ENCODE results near the gene PCDHA3.
"Not testable (repeated sequence)": the region's sequence is repeated elsewhere in the genome, so short reads cannot be mapped to it uniquely, and the experiment has no call there.

Gene PCDHA3

GRCh38 chr5:140800816-140801493 lies at the start of gene PCDHA3:
Gene PCDHA3 (plus strand): TSS chr5:140801057.
- no peak for DNase-seq

GRCh38 chr5:140753561-140753960 lies 47.3 kb upstream of the PCDHA3 start:
- no peak for DNase-seq

GRCh38 chr5:140764177-140764973 lies 36.5 kb upstream of the PCDHA3 start:
- DNase-seq = no peak

- no peak for DNase-seq
These were observed 33.4 kb upstream of the PCDHA3 start for GRCh38 chr5:140767444-140767843.

GRCh38 chr5:140780512-140780911 lies 20.3 kb upstream of the PCDHA3 start:
- no peak for DNase-seq

- no peak for DNase-seq
These were observed 14.8 kb upstream of the PCDHA3 start, which contains the start of gene PCDHA1 for GRCh38 chr5:140785905-140786686. Gene PCDHA1 (plus strand): TSS chr5:140786140.

GRCh38 chr5:140787422-140787821 lies 13.4 kb upstream of the PCDHA3 start:
- not testable (repeated sequence) for DNase-seq

- not testable (repeated sequence) for DNase-seq
These were observed 12.9 kb upstream of the PCDHA3 start for GRCh38 chr5:140787849-140788504.

- DNase-seq = no peak
These were observed 9.8 kb upstream of the PCDHA3 start for GRCh38 chr5:140791089-140791488.

- no peak for DNase-seq
These were observed 6.1 kb upstream of the PCDHA3 start, which contains the start of gene PCDHA2 for GRCh38 chr5:140794595-140795258. Gene PCDHA2 (plus strand): TSS chr5:140794852.

GRCh38 chr5:140795259-140795641 lies 5.6 kb upstream of the PCDHA3 start:
- no peak for DNase-seq

GRCh38 chr5:140796072-140796717 lies 4.7 kb upstream of the PCDHA3 start:
- not testable (repeated sequence) for DNase-seq

- DNase-seq = no peak
These were observed 4.2 kb upstream of the PCDHA3 start for GRCh38 chr5:140796718-140797095.

- no peak for DNase-seq
These were observed 611 bp downstream of the PCDHA3 start for GRCh38 chr5:140801494-140801841.

- not testable (repeated sequence) for DNase-seq
These were observed 1.5 kb downstream of the PCDHA3 start for GRCh38 chr5:140802381-140802780.

- no peak for DNase-seq
These were observed 2.0 kb downstream of the PCDHA3 start for GRCh38 chr5:140802781-140803271.

GRCh38 chr5:140806834-140807775 lies 6.2 kb downstream of the PCDHA3 start, which contains the start of gene PCDHA4:
Gene PCDHA4 (plus strand): TSS chr5:140807068.
- no peak for DNase-seq

- not testable (repeated sequence) for DNase-seq
These were observed 7.5 kb downstream of the PCDHA3 start for GRCh38 chr5:140808241-140808888.

GRCh38 chr5:140808889-140809291 lies 8.0 kb downstream of the PCDHA3 start:
- no peak for DNase-seq
